Ishikawa (cell line): ENCODE results near the gene EFCAB3.

Source experiments
- TAF1 ChIP-seq: IDR thresholded peaks from 2 replicates; pipeline ENCODE4 v1.6.1; 2012; ENCODE audit warnings: low read depth, mild to moderate bottlenecking
- YY1 ChIP-seq: IDR thresholded peaks from 2 replicates; pipeline ENCODE4 v1.6.1; 2012; ENCODE audit warnings: low read depth
- ZBTB7A ChIP-seq: IDR thresholded peaks from 2 replicates; pipeline ENCODE4 v1.6.1; 2012; ENCODE audit warnings: low read depth

- TF ChIP-seq ZBTB7A (no peak), TAF1 (no peak), YY1 (no peak)
Observed at GRCh38 chr17:62351176-62351575, 29.2 kb upstream of the EFCAB3 start.
